GM12878 (cell line): ENCODE measurements around the gene MAP4. TPM values are rescaled to one million over a fixed set of nuclear protein-coding genes. Genes with fewer than 3 reads are reported as not detected.

ENCODE experiments used
- ATAC-seq: fragments of 200-7000 bp; cut with Tn5 transposase; 3 replicates; pipeline ENCODE4 v1.9.1; 2020; ENCODE audit warnings: mild to moderate bottlenecking, moderate library complexity
- BruUV-seq: library from RNA; stranded (reverse); fragments of 400-500 nt; replicated peaks from 2 replicates; lab custom pipeline; 2021; lab: Mats Ljungman, UMichigan
- CTCF ChIA-PET: fragments of 300-600 bp; sonication (Branson Sonifier 250); formaldehyde crosslinking; extraction: SDS; loops from one replicate; lab custom pipeline; 2021; ENCODE audit warnings: inconsistent platforms; lab: Yijun Ruan, JAX
- POLR2A ChIA-PET: fragments of 350-600 bp; formaldehyde crosslinking; extraction: SDS; loops from one replicate; lab custom pipeline; 2021; ENCODE audit warnings: inconsistent platforms; lab: Charles Lee
- RAD21 ChIA-PET: fragments of 300-600 bp; sonication (Branson Sonifier 250); formaldehyde crosslinking; loops from one replicate; lab custom pipeline; 2023; ENCODE audit warnings: antibody characterized with exemption; ENCODE audit not compliant: unreplicated experiment; lab: Charles Lee
- SMC1A ChIA-PET: fragments of 300-600 bp; sonication (Branson Sonifier 250); formaldehyde crosslinking; loops from one replicate; lab custom pipeline; 2023; ENCODE audit not compliant: unreplicated experiment, uncharacterized antibody; lab: Charles Lee
- DNase-seq: peaks from one replicate; pipeline ENCODE4 v3.0.0-alpha.2; 2011; ENCODE audit warnings: low read depth, low spot score
- FAIRE-seq: peaks from 3 replicates; lab custom pipeline; 2011; peaks lifted over from hg19 to GRCh38; lab: Jason Lieb, UNC
- H2AFZ ChIP-seq: 2 replicates; pipeline ENCODE4 v1.6.0; 2011; ENCODE audit warnings: low read depth, low read length, control low read depth; ENCODE audit not compliant: control insufficient read depth
- H3K27ac ChIP-seq: 2 replicates; pipeline ENCODE4 v1.5.1; 2011; ENCODE audit warnings: control low read depth; ENCODE audit not compliant: control insufficient read depth, insufficient read depth
- H3K27me3 ChIP-seq, 2 experiments: replicated peaks in 1 of 2; 2 replicates each; pipeline versions ENCODE4 v1.6.0 to v1.6.1; 2011; ENCODE audit warnings: low read length in 1 of 2; ENCODE audit not compliant: control insufficient read depth in 2 of 2, insufficient read depth in 2 of 2
- H3K36me3 ChIP-seq, 2 experiments: 2 replicates each; pipeline ENCODE4 v1.5.1; 2011; ENCODE audit warnings: low read length in 1 of 2; ENCODE audit not compliant: control insufficient read depth in 2 of 2, insufficient read depth in 2 of 2
- H3K4me1 ChIP-seq: 2 replicates; pipeline ENCODE4 v1.6.1; 2011; ENCODE audit warnings: mild to moderate bottlenecking, low read length, moderate library complexity, mixed read lengths; ENCODE audit not compliant: control insufficient read depth, insufficient read depth
- H3K4me2 ChIP-seq: 2 replicates; pipeline ENCODE4 v1.6.0; 2011; ENCODE audit warnings: control low read depth; ENCODE audit not compliant: control insufficient read depth, insufficient read depth
- H3K4me3 ChIP-seq: fragments of 200-600 bp; sonication (generic); 2 replicates; pipeline ENCODE4 v1.5.1; 2016
- H3K79me2 ChIP-seq: 2 replicates; pipeline ENCODE4 v1.6.0; 2011; ENCODE audit warnings: low read length; ENCODE audit not compliant: control insufficient read depth, insufficient read depth
- H3K9ac ChIP-seq: 2 replicates; pipeline ENCODE4 v1.8.0; 2011; ENCODE audit warnings: low read length, control low read depth, mixed read lengths; ENCODE audit not compliant: control insufficient read depth, insufficient read depth
- H3K9me3 ChIP-seq: replicated peaks from 3 replicates; pipeline ENCODE4 v1.5.1; 2011; ENCODE audit warnings: mild to moderate bottlenecking, low read length; ENCODE audit not compliant: control insufficient read depth, insufficient read depth
- H4K20me1 ChIP-seq: 2 replicates; pipeline ENCODE4 v1.6.0; 2011; ENCODE audit not compliant: control insufficient read depth, insufficient read depth
- CEBPB ChIP-seq, 2 experiments: fragments of 150-350 bp in 1 of 2; IDR thresholded peaks; 2 replicates each; pipeline ENCODE4 v1.6.1; 2012 to 2014; ENCODE audit warnings: low read depth in 2 of 2, low read length in 2 of 2, borderline replicate concordance in 1 of 2, inconsistent platforms in 1 of 2
- EGR1 ChIP-seq, 2 experiments: IDR thresholded peaks; 1 replicate in 1 of 2; 2 replicates in 1 of 2; pipeline ENCODE4 v1.6.1; 2011 to 2012; ENCODE audit warnings: low read depth in 2 of 2, low read length in 2 of 2, borderline replicate concordance in 1 of 2, mild to moderate bottlenecking in 1 of 2, moderate library complexity in 1 of 2
- HDAC6 ChIP-seq: fragments of 200-600 bp; sonication (generic); IDR thresholded peaks from one replicate; pipeline ENCODE4 v1.8.0; 2017; ENCODE audit warnings: antibody characterized with exemption; ENCODE audit not compliant: unreplicated experiment
- HDGF ChIP-seq: fragments of 450-650 bp; IDR thresholded peaks from 2 replicates; pipeline ENCODE4 v1.6.1; 2016; ENCODE audit warnings: antibody characterized with exemption
- MYC ChIP-seq: IDR thresholded peaks from 2 replicates; pipeline ENCODE4 v1.6.1; 2011; ENCODE audit warnings: mild to moderate bottlenecking, low read length, moderate library complexity, inconsistent platforms; ENCODE audit not compliant: insufficient read depth, insufficient replicate concordance, insufficient read length, severe bottlenecking
- PML ChIP-seq: IDR thresholded peaks from 2 replicates; pipeline ENCODE4 v1.6.1; 2012; ENCODE audit warnings: low read length, inconsistent platforms
- POLR2AphosphoS2 ChIP-seq: IDR thresholded peaks from 2 replicates; pipeline ENCODE4 v1.6.1; 2011; ENCODE audit warnings: low read depth, mild to moderate bottlenecking, low read length, improper control_type of control experiment, moderate library complexity
- SMC3 ChIP-seq: IDR thresholded peaks from 2 replicates; pipeline ENCODE4 v1.6.1; 2011; ENCODE audit warnings: low read length, improper control_type of control experiment, borderline replicate concordance
- SUZ12 ChIP-seq: fragments of 200-600 bp; sonication (generic); IDR thresholded peaks from one replicate; pipeline ENCODE4 v1.6.1; 2018; ENCODE audit warnings: antibody characterized with exemption, mild to moderate bottlenecking; ENCODE audit not compliant: unreplicated experiment
- ZNF384 ChIP-seq: IDR thresholded peaks from 2 replicates; pipeline ENCODE4 v1.6.1; 2012; ENCODE audit warnings: low read depth, mild to moderate bottlenecking, low read length, improper control_type of control experiment, borderline replicate concordance
- WGBS: methylation state at CpG from one replicate; pipeline ENCODE4 v1.1.6; 2016; ENCODE audit warnings: low lambda C conversion rate; ENCODE audit not compliant: insufficient replicate concordance, insufficient coverage; ENCODE audit errors: missing lambda C conversion rate; 5-methylcytosine and 5-hydroxymethylcytosine counted together
- in situ Hi-C: fragments of 300-500 bp; cut with MboI; formaldehyde crosslinking; loops from 9 replicates; pipeline ENCODE4 v1.14.3; 2018; ENCODE audit warnings: mixed read lengths
- intact Hi-C: fragments of 100-400 bp; cut with micrococcal nuclease; formaldehyde crosslinking; loops from one replicate; pipeline ENCODE4 v1.14.2; 2022; ENCODE audit not compliant: unreplicated experiment
- polyA plus RNA-seq, 11 experiments: library from polyadenylated mRNA; depleted of rRNA in 4 of 11; unstranded in 6 of 11; stranded (reverse) in 5 of 11; fragments of >200 nt; fragmentation: Nextera tagmentation in 4 of 11; fragmentation: Illumina TruSeq in 1 of 11; extraction: Ambion mirVana in 4 of 11; extraction: Trizol in 1 of 11; gene quantifications; 1 replicate in 1 of 11; 2 replicates in 10 of 11; pipeline versions ENCODE4 v1.2.1 to v1.2.3, GENCODE V29; 2011 to 2016; ENCODE audit warnings: inconsistent platforms in 2 of 11, missing spikeins in 2 of 11, low read depth in 1 of 11
- total RNA-seq, 4 experiments: library from RNA; depleted of rRNA in 3 of 4; stranded (reverse); fragments of >200 nt in 3 of 4; fragmentation: Illumina TruSeq in 1 of 4; extraction: Trizol in 1 of 4; gene quantifications; 2 replicates each; pipeline versions ENCODE4 v1.2.1 to v1.2.3, GENCODE V29; 2013 to 2021
- TF ChIP-seq, protein P1 (sequence below): fragments of 450-650 bp; IDR thresholded peaks from 2 replicates; pipeline ENCODE4 v1.6.1; 2018; ENCODE audit warnings: borderline replicate concordance, mild to moderate bottlenecking; ENCODE audit not compliant: partially characterized antibody
- TF ChIP-seq, protein P2 (sequence below): fragments of 450-650 bp; IDR thresholded peaks from 2 replicates; pipeline ENCODE4 v1.6.1; 2017; ENCODE audit warnings: mild to moderate bottlenecking, moderate library complexity
- TF ChIP-seq, protein P3 (sequence below): IDR thresholded peaks from 2 replicates; pipeline ENCODE4 v1.6.1; 2012; ENCODE audit warnings: mild to moderate bottlenecking, low read depth, low read length

MAP4 gene
- total and polyA plus RNA-seq, 10 of the 15 experiments (the other 5 are each of a cell fraction or from before 2014, with no cell fraction given): 22.2 to 145 (median 47.2) TPM

DNA sequence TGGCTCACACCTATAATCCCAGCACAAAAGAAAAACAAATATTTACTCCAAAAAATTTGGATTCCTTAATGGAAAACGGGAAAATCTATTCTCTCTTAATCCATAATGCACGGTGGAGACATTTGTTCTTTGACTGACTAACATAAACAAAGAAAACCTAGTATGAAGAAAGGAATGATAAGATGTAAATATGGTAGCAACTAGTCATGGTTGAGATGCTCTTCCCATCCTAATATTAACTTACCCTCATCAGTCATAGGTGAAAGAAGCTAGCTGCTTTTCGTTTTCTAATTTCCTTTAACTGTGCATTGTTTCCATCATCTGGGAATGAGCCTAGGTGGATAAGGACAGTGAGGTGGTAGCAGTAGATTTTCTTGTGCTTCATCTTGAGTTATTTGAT, 22.0 kb downstream of the MAP4 start:
- DNase-seq (no peak), FAIRE-seq (no peak), ATAC-seq (no peak)
- Histone ChIP-seq H2AFZ (no peak overlapping the region), H3K9me3 (no peaks in the 10 kb centered on the region), H3K9ac (no peak overlapping the region), H3K27me3 (no peaks in the 10 kb centered on the region), H4K20me1 (no peaks in the 10 kb centered on the region; the same call in 1 of the 2 replicates), H3K4me2 (no peak overlapping the region), H3K4me3 (no peak overlapping the region), H3K79me2 (peaks cover 5% of the 10 kb centered on the region), H3K36me3 (peaks cover 2% of the 10 kb centered on the region in 2 experiments; a peak in 2 of 4 replicates), H3K4me1 (no peaks in the 10 kb centered on the region), H3K27ac (no peak overlapping the region)
- 76% methylated on average over 3 of the region's 3 CpGs for WGBS
- CTCF ChIA-PET: interaction anchor here (1.2 kb wide), 1 partner anchor 158 kb away, joined by 5 read pairs; no protein-coding TSS in a partner anchor
- SMC1A ChIA-PET: interaction anchor here (1.5 kb wide), 1 partner anchor 24 kb away, joined by 3 read pairs; no protein-coding TSS in a partner anchor
- RAD21 ChIA-PET: no interaction called here
- intact Hi-C loops: loop anchor here (5.0 kb wide), 1 partner anchor 157 kb away; no protein-coding TSS in a partner anchor
- POLR2A ChIA-PET: no interaction called here
- no TSS peak for BruUV-seq
- in situ Hi-C loops: loop anchor here (5.0 to 10.0 kb wide), 2 partner anchors 158 to 159 kb away; no protein-coding TSS in a partner anchor
- TF ChIP-seq SUZ12 (no peak), MYC (no peak), HDGF (no peak), ZNF384 (no peak), CEBPB (IDR thresholded peaks at IDR 0.05; ENCODE audit: borderline replicate concordance in 1 of 2, low read depth in 2 of 2, low read length in 2 of 2) (no peak), EGR1 (IDR thresholded peaks at IDR 0.05; ENCODE audit: borderline replicate concordance in 1 of 2, low read depth in 2 of 2, low read length in 2 of 2) (no peak), PML (no peak), POLR2AphosphoS2 (no peak), HDAC6 (no peak), SMC3 (no peak)
- TF ChIP-seq, protein P1, sequence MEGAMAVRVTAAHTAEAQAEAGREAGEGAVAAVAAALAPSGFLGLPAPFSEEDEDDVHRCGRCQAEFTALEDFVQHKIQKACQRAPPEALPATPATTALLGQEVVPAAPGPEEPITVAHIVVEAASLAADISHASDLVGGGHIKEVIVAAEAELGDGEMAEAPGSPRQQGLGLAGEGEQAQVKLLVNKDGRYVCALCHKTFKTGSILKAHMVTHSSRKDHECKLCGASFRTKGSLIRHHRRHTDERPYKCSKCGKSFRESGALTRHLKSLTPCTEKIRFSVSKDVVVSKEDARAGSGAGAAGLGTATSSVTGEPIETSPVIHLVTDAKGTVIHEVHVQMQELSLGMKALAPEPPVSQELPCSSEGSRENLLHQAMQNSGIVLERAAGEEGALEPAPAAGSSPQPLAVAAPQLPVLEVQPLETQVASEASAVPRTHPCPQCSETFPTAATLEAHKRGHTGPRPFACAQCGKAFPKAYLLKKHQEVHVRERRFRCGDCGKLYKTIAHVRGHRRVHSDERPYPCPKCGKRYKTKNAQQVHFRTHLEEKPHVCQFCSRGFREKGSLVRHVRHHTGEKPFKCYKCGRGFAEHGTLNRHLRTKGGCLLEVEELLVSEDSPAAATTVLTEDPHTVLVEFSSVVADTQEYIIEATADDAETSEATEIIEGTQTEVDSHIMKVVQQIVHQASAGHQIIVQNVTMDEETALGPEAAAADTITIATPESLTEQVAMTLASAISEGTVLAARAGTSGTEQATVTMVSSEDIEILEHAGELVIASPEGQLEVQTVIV: no peak
- TF ChIP-seq, protein P2, sequence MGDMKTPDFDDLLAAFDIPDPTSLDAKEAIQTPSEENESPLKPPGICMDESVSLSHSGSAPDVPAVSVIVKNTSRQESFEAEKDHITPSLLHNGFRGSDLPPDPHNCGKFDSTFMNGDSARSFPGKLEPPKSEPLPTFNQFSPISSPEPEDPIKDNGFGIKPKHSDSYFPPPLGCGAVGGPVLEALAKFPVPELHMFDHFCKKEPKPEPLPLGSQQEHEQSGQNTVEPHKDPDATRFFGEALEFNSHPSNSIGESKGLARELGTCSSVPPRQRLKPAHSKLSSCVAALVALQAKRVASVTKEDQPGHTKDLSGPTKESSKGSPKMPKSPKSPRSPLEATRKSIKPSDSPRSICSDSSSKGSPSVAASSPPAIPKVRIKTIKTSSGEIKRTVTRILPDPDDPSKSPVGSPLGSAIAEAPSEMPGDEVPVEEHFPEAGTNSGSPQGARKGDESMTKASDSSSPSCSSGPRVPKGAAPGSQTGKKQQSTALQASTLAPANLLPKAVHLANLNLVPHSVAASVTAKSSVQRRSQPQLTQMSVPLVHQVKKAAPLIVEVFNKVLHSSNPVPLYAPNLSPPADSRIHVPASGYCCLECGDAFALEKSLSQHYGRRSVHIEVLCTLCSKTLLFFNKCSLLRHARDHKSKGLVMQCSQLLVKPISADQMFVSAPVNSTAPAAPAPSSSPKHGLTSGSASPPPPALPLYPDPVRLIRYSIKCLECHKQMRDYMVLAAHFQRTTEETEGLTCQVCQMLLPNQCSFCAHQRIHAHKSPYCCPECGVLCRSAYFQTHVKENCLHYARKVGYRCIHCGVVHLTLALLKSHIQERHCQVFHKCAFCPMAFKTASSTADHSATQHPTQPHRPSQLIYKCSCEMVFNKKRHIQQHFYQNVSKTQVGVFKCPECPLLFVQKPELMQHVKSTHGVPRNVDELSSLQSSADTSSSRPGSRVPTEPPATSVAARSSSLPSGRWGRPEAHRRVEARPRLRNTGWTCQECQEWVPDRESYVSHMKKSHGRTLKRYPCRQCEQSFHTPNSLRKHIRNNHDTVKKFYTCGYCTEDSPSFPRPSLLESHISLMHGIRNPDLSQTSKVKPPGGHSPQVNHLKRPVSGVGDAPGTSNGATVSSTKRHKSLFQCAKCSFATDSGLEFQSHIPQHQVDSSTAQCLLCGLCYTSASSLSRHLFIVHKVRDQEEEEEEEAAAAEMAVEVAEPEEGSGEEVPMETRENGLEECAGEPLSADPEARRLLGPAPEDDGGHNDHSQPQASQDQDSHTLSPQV: no peak
- TF ChIP-seq, protein P3, sequence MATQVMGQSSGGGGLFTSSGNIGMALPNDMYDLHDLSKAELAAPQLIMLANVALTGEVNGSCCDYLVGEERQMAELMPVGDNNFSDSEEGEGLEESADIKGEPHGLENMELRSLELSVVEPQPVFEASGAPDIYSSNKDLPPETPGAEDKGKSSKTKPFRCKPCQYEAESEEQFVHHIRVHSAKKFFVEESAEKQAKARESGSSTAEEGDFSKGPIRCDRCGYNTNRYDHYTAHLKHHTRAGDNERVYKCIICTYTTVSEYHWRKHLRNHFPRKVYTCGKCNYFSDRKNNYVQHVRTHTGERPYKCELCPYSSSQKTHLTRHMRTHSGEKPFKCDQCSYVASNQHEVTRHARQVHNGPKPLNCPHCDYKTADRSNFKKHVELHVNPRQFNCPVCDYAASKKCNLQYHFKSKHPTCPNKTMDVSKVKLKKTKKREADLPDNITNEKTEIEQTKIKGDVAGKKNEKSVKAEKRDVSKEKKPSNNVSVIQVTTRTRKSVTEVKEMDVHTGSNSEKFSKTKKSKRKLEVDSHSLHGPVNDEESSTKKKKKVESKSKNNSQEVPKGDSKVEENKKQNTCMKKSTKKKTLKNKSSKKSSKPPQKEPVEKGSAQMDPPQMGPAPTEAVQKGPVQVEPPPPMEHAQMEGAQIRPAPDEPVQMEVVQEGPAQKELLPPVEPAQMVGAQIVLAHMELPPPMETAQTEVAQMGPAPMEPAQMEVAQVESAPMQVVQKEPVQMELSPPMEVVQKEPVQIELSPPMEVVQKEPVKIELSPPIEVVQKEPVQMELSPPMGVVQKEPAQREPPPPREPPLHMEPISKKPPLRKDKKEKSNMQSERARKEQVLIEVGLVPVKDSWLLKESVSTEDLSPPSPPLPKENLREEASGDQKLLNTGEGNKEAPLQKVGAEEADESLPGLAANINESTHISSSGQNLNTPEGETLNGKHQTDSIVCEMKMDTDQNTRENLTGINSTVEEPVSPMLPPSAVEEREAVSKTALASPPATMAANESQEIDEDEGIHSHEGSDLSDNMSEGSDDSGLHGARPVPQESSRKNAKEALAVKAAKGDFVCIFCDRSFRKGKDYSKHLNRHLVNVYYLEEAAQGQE: no peak
